Uterus (tissue), 2 donors: ENCODE measurements around the gene GJB4.

ENCODE experiments used
- POLR2A ChIP-seq, 2 donors: fragments of 450-650 bp; IDR thresholded peaks; one replicate each; pipeline ENCODE4 v1.6.1; 2016; ENCODE audit warnings: antibody characterized with exemption in 2 of 2, mild to moderate bottlenecking in 1 of 2, moderate library complexity in 1 of 2
- TF ChIP-seq, protein P1 (sequence below), 4 experiments: fragments of 200-600 bp in 2 of 4; fragments of 450-650 bp in 2 of 4; sonication (generic) in 2 of 4; IDR thresholded peaks; one replicate each; pipeline ENCODE4 v1.5.1; 2016 to 2019; ENCODE audit warnings: antibody characterized with exemption in 4 of 4, mild to moderate bottlenecking in 2 of 4, moderate library complexity in 1 of 4

DNA sequence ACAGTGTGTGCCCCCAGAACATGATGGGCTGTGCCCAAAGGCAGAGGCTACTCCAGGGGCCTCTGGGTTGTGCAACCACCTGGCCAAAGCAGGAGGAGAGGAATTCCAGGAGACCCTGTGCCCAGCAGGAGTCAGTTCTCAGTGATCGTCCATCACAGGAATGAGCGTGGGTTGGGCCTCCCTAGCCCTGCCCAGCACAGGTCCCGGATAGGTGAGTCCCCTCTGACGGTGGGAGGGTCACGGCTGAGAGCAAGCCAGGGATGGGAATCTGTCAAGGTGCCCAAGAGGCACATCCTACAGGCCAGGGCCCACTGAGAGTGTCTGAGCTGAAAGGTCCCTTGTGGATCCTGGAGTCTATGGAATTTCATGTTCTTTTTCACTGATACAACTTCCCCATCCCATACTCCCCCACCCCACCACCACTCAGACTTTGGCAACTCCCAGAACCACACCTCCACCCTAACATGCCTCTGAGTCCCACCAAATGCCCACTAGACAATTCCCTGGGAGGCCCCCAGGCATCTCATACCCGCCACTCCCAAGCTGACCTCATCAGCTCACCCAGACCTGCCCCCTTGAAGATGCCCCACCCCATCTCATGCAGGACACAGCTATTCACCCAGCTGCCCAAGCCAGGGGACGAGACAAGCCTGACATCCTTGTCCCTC is 3.1 kb downstream of the GJB4 start:
- TF ChIP-seq, protein P1, sequence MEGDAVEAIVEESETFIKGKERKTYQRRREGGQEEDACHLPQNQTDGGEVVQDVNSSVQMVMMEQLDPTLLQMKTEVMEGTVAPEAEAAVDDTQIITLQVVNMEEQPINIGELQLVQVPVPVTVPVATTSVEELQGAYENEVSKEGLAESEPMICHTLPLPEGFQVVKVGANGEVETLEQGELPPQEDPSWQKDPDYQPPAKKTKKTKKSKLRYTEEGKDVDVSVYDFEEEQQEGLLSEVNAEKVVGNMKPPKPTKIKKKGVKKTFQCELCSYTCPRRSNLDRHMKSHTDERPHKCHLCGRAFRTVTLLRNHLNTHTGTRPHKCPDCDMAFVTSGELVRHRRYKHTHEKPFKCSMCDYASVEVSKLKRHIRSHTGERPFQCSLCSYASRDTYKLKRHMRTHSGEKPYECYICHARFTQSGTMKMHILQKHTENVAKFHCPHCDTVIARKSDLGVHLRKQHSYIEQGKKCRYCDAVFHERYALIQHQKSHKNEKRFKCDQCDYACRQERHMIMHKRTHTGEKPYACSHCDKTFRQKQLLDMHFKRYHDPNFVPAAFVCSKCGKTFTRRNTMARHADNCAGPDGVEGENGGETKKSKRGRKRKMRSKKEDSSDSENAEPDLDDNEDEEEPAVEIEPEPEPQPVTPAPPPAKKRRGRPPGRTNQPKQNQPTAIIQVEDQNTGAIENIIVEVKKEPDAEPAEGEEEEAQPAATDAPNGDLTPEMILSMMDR (IDR thresholded peaks at IDR 0.05), result no peak
- no peak for TF ChIP-seq POLR2A (IDR thresholded peaks at IDR 0.05)
